K562 treated with DMSO at 1 percent for 4 hours (cell line): ENCODE results near the gene NCBP1. TPM values are rescaled to one million over a fixed set of nuclear protein-coding genes. Genes with fewer than 3 reads are reported as not detected.

ENCODE experiments used
- total RNA-seq: library from RNA; unstranded; fragments of 300-600 nt; gene quantifications from 2 replicates; pipeline ENCODE4 v1.2.3, GENCODE V29; 2022; ENCODE audit not compliant: insufficient read depth

Gene NCBP1
- 15.8 and 16.7 TPM in 2 replicates for total RNA-seq

GRCh38 chr9:97632985-97633858 lies at the start of gene NCBP1, which contains the start of gene TSTD2:
Gene NCBP1 (plus strand): TSS chr9:97633821. CDS start chr9:97633882, 61 bp downstream.
Gene TSTD2 (minus strand): TSS chr9:97633368. CDS start chr9:97627562, 5,806 bp downstream.

GRCh38 chr9:97696803-97697601 lies 63.4 kb downstream of the NCBP1 start, which contains the start of gene XPA:
Gene XPA (minus strand): TSS chr9:97697340. CDS start chr9:97697292, 48 bp downstream.

Other genes with a start within 250 kb of the NCBP1 start
- gene TDRD7, start 221.7 kb upstream of the NCBP1 start, total RNA-seq, result 7.0 and 9.4 TPM in 2 replicates
- gene TMOD1, start 132.2 kb upstream of the NCBP1 start, total RNA-seq, result 12.0 and 15.1 TPM in 2 replicates
- 10.3 and 12.1 TPM in 2 replicates for gene TSTD2, start 453 bp upstream of the NCBP1 start, total RNA-seq
- 8.0 and 8.2 TPM in 2 replicates for gene XPA, start 63.5 kb downstream of the NCBP1 start, total RNA-seq
- gene FOXE1, start 219.4 kb downstream of the NCBP1 start, total RNA-seq, result not detected in 2 replicates